ENCODE measurements around the gene TANGO6.

The TANGO6 gene

GRCh38 chr16:68993885-68994284 is 150.6 kb downstream of the TANGO6 start:
- Histone ChIP-seq H3K9me3 (ENCODE audit: control insufficient read depth in 5 of 5, low read length in 5 of 5) (no peaks in the 10 kb centered on the region), H3K27me3 (ENCODE audit: control insufficient read depth in 5 of 5, insufficient read depth in 4 of 5, low read length in 5 of 5) (no peaks in the 10 kb centered on the region), H3K27ac (ENCODE audit: low read depth, low read length) (no peak overlapping the region), H3K4me3 (ENCODE audit: low read depth in 1 of 5, low read length in 5 of 5) (no peak overlapping the region), H3K4me1 (ENCODE audit: control insufficient read depth in 5 of 5, insufficient read depth in 5 of 5, low read length in 5 of 5) (peaks cover 0 to 10% (median 0%) of the 10 kb centered on the region in 5 donors), H3K9ac (ENCODE audit: low read length in 5 of 5) (no peak overlapping the region), H3K36me3 (ENCODE audit: control insufficient read depth in 5 of 5, insufficient read depth in 5 of 5, low read length in 5 of 5) (peaks cover 0 to 3% (median 0%) of the 10 kb centered on the region in 5 donors)

- Histone ChIP-seq H3K4me1 (ENCODE audit: control insufficient read depth in 5 of 5, insufficient read depth in 5 of 5, low read length in 5 of 5) (peaks cover 0 to 10% (median 0%) of the 10 kb centered on the region in 5 donors), H3K36me3 (ENCODE audit: control insufficient read depth in 5 of 5, insufficient read depth in 5 of 5, low read length in 5 of 5) (peaks cover 0 to 3% (median 0%) of the 10 kb centered on the region in 5 donors), H3K27ac (ENCODE audit: low read depth, low read length) (no peak overlapping the region), H3K9ac (ENCODE audit: low read length in 5 of 5) (no peak overlapping the region), H3K9me3 (ENCODE audit: control insufficient read depth in 5 of 5, low read length in 5 of 5) (no peaks in the 10 kb centered on the region), H3K4me3 (ENCODE audit: low read depth in 1 of 5, low read length in 5 of 5) (no peak overlapping the region), H3K27me3 (ENCODE audit: control insufficient read depth in 5 of 5, insufficient read depth in 4 of 5, low read length in 5 of 5) (no peaks in the 10 kb centered on the region)
Observed at GRCh38 chr16:68994324-68994723, 151.0 kb downstream of the TANGO6 start.

GRCh38 chr16:68995011-68995504 is 151.7 kb downstream of the TANGO6 start:
- Histone ChIP-seq H3K9ac (ENCODE audit: low read length in 5 of 5) (no peak overlapping the region), H3K27ac (ENCODE audit: low read depth, low read length) (no peak overlapping the region), H3K36me3 (ENCODE audit: control insufficient read depth in 5 of 5, insufficient read depth in 5 of 5, low read length in 5 of 5) (peaks cover 0 to 3% (median 0%) of the 10 kb centered on the region in 5 donors), H3K27me3 (ENCODE audit: control insufficient read depth in 5 of 5, insufficient read depth in 4 of 5, low read length in 5 of 5) (no peaks in the 10 kb centered on the region), H3K4me1 (ENCODE audit: control insufficient read depth in 5 of 5, insufficient read depth in 5 of 5, low read length in 5 of 5) (peaks cover 0 to 10% (median 0%) of the 10 kb centered on the region in 5 donors), H3K4me3 (ENCODE audit: low read depth in 1 of 5, low read length in 5 of 5) (no peak overlapping the region), H3K9me3 (ENCODE audit: control insufficient read depth in 5 of 5, low read length in 5 of 5) (no peaks in the 10 kb centered on the region)

- peaks cover 0 to 3% (median 0%) of the 10 kb centered on the region in 5 donors for H3K36me3 ChIP-seq (ENCODE audit: control insufficient read depth in 5 of 5, insufficient read depth in 5 of 5, low read length in 5 of 5)
- H3K9me3 ChIP-seq (ENCODE audit: control insufficient read depth in 5 of 5, low read length in 5 of 5) = no peaks in the 10 kb centered on the region
- no peak overlapping the region for H3K4me3 ChIP-seq (ENCODE audit: low read depth in 1 of 5, low read length in 5 of 5)
- H3K4me1 ChIP-seq (ENCODE audit: control insufficient read depth in 5 of 5, insufficient read depth in 5 of 5, low read length in 5 of 5) = peaks cover 0 to 10% (median 0%) of the 10 kb centered on the region in 5 donors
- no peak overlapping the region for H3K27ac ChIP-seq (ENCODE audit: low read depth, low read length)
- H3K27me3 ChIP-seq (ENCODE audit: control insufficient read depth in 5 of 5, insufficient read depth in 4 of 5, low read length in 5 of 5) = no peaks in the 10 kb centered on the region
- no peak overlapping the region for H3K9ac ChIP-seq (ENCODE audit: low read length in 5 of 5)
Observed at GRCh38 chr16:68997564-68997963, 154.2 kb downstream of the TANGO6 start.

- Histone ChIP-seq H3K36me3 (ENCODE audit: control insufficient read depth in 5 of 5, insufficient read depth in 5 of 5, low read length in 5 of 5) (peaks cover 0 to 3% (median 0%) of the 10 kb centered on the region in 5 donors), H3K4me3 (ENCODE audit: low read depth in 1 of 5, low read length in 5 of 5) (no peak overlapping the region), H3K27ac (ENCODE audit: low read depth, low read length) (no peak overlapping the region), H3K9me3 (ENCODE audit: control insufficient read depth in 5 of 5, low read length in 5 of 5) (peaks cover 3 to 9% (median 4%) of the 10 kb centered on the region in 5 donors), H3K9ac (ENCODE audit: low read length in 5 of 5) (no peak overlapping the region), H3K4me1 (ENCODE audit: control insufficient read depth in 5 of 5, insufficient read depth in 5 of 5, low read length in 5 of 5) (peaks cover 0 to 10% (median 0%) of the 10 kb centered on the region in 5 donors), H3K27me3 (ENCODE audit: control insufficient read depth in 5 of 5, insufficient read depth in 4 of 5, low read length in 5 of 5) (no peaks in the 10 kb centered on the region)
Observed at GRCh38 chr16:68999114-68999513, 155.8 kb downstream of the TANGO6 start.

- Histone ChIP-seq H3K27me3 (ENCODE audit: control insufficient read depth in 5 of 5, insufficient read depth in 4 of 5, low read length in 5 of 5) (no peaks in the 10 kb centered on the region), H3K9ac (ENCODE audit: low read length in 5 of 5) (no peak overlapping the region), H3K27ac (ENCODE audit: low read depth, low read length) (no peak overlapping the region), H3K36me3 (ENCODE audit: control insufficient read depth in 5 of 5, insufficient read depth in 5 of 5, low read length in 5 of 5) (peaks cover 0 to 4% (median 0%) of the 10 kb centered on the region in 5 donors), H3K4me1 (ENCODE audit: control insufficient read depth in 5 of 5, insufficient read depth in 5 of 5, low read length in 5 of 5) (no peaks in the 10 kb centered on the region), H3K4me3 (ENCODE audit: low read depth in 1 of 5, low read length in 5 of 5) (no peak overlapping the region), H3K9me3 (ENCODE audit: control insufficient read depth in 5 of 5, low read length in 5 of 5) (peaks cover 3 to 9% (median 4%) of the 10 kb centered on the region in 5 donors)
Observed at GRCh38 chr16:69003500-69003899, 160.2 kb downstream of the TANGO6 start.

GRCh38 chr16:69005641-69006355 is 162.5 kb downstream of the TANGO6 start:
- peaks cover 3 to 9% (median 4%) of the 10 kb centered on the region in 5 donors for H3K9me3 ChIP-seq (ENCODE audit: control insufficient read depth in 5 of 5, low read length in 5 of 5)
- H3K4me1 ChIP-seq (ENCODE audit: control insufficient read depth in 5 of 5, insufficient read depth in 5 of 5, low read length in 5 of 5) = no peaks in the 10 kb centered on the region
- H3K4me3 ChIP-seq (ENCODE audit: low read depth in 1 of 5, low read length in 5 of 5) = no peak overlapping the region
- no peak overlapping the region for H3K9ac ChIP-seq (ENCODE audit: low read length in 5 of 5)
- no peak overlapping the region for H3K27ac ChIP-seq (ENCODE audit: low read depth, low read length)
- no peaks in the 10 kb centered on the region for H3K27me3 ChIP-seq (ENCODE audit: control insufficient read depth in 5 of 5, insufficient read depth in 4 of 5, low read length in 5 of 5)
- peaks cover 0 to 4% (median 0%) of the 10 kb centered on the region in 5 donors for H3K36me3 ChIP-seq (ENCODE audit: control insufficient read depth in 5 of 5, insufficient read depth in 5 of 5, low read length in 5 of 5)

- no peak overlapping the region for H3K4me3 ChIP-seq (ENCODE audit: low read depth in 1 of 5, low read length in 5 of 5)
- H3K9ac ChIP-seq (ENCODE audit: low read length in 5 of 5) = no peak overlapping the region
- no peaks in the 10 kb centered on the region for H3K9me3 ChIP-seq (ENCODE audit: control insufficient read depth in 5 of 5, low read length in 5 of 5)
- H3K4me1 ChIP-seq (ENCODE audit: control insufficient read depth in 5 of 5, insufficient read depth in 5 of 5, low read length in 5 of 5) = peaks cover 0 to 12% (median 3%) of the 10 kb centered on the region in 5 donors
- no peak overlapping the region for H3K27ac ChIP-seq (ENCODE audit: low read depth, low read length)
- peaks cover 0 to 4% (median 0%) of the 10 kb centered on the region in 5 donors for H3K36me3 ChIP-seq (ENCODE audit: control insufficient read depth in 5 of 5, insufficient read depth in 5 of 5, low read length in 5 of 5)
- no peaks in the 10 kb centered on the region for H3K27me3 ChIP-seq (ENCODE audit: control insufficient read depth in 5 of 5, insufficient read depth in 4 of 5, low read length in 5 of 5)
Observed at GRCh38 chr16:69012906-69013305, 169.6 kb downstream of the TANGO6 start.

GRCh38 chr16:69013991-69014390 is 170.7 kb downstream of the TANGO6 start:
- Histone ChIP-seq H3K9ac (ENCODE audit: low read length in 5 of 5) (no peak overlapping the region), H3K36me3 (ENCODE audit: control insufficient read depth in 5 of 5, insufficient read depth in 5 of 5, low read length in 5 of 5) (peaks cover 0 to 4% (median 0%) of the 10 kb centered on the region in 5 donors), H3K27me3 (ENCODE audit: control insufficient read depth in 5 of 5, insufficient read depth in 4 of 5, low read length in 5 of 5) (no peaks in the 10 kb centered on the region), H3K4me1 (ENCODE audit: control insufficient read depth in 5 of 5, insufficient read depth in 5 of 5, low read length in 5 of 5) (peaks cover 0 to 12% (median 3%) of the 10 kb centered on the region in 5 donors), H3K4me3 (ENCODE audit: low read depth in 1 of 5, low read length in 5 of 5) (no peak overlapping the region), H3K9me3 (ENCODE audit: control insufficient read depth in 5 of 5, low read length in 5 of 5) (no peaks in the 10 kb centered on the region), H3K27ac (ENCODE audit: low read depth, low read length) (no peak overlapping the region)

- H3K9ac ChIP-seq (ENCODE audit: low read length in 5 of 5) = no peak overlapping the region
- H3K4me3 ChIP-seq (ENCODE audit: low read depth in 1 of 5, low read length in 5 of 5) = no peak overlapping the region
- peaks cover 0 to 4% (median 0%) of the 10 kb centered on the region in 5 donors for H3K36me3 ChIP-seq (ENCODE audit: control insufficient read depth in 5 of 5, insufficient read depth in 5 of 5, low read length in 5 of 5)
- H3K4me1 ChIP-seq (ENCODE audit: control insufficient read depth in 5 of 5, insufficient read depth in 5 of 5, low read length in 5 of 5) = peaks cover 0 to 12% (median 3%) of the 10 kb centered on the region in 5 donors
- no peaks in the 10 kb centered on the region for H3K27me3 ChIP-seq (ENCODE audit: control insufficient read depth in 5 of 5, insufficient read depth in 4 of 5, low read length in 5 of 5)
- H3K9me3 ChIP-seq (ENCODE audit: control insufficient read depth in 5 of 5, low read length in 5 of 5) = no peaks in the 10 kb centered on the region
- no peak overlapping the region for H3K27ac ChIP-seq (ENCODE audit: low read depth, low read length)
Observed at GRCh38 chr16:69014811-69015210, 171.5 kb downstream of the TANGO6 start.

Data from subcutaneous abdominal adipose tissue (tissue), 5 donors.